HG03469 (cell line): ENCODE measurements around the gene PLXNA2.

Experiments used
- ATAC-seq: cut with Tn5 transposase; IDR thresholded peaks from one replicate; pipeline ENCODE4 v1.9.1; 2021; ENCODE audit warnings: mild to moderate bottlenecking, moderate library complexity, moderate number of reproducible peaks; ENCODE audit not compliant: unreplicated experiment

Gene PLXNA2

GRCh38 chr1:208225954-208226937 is 17.9 kb downstream of the PLXNA2 start:
- ATAC-seq, result no peak

DNA sequence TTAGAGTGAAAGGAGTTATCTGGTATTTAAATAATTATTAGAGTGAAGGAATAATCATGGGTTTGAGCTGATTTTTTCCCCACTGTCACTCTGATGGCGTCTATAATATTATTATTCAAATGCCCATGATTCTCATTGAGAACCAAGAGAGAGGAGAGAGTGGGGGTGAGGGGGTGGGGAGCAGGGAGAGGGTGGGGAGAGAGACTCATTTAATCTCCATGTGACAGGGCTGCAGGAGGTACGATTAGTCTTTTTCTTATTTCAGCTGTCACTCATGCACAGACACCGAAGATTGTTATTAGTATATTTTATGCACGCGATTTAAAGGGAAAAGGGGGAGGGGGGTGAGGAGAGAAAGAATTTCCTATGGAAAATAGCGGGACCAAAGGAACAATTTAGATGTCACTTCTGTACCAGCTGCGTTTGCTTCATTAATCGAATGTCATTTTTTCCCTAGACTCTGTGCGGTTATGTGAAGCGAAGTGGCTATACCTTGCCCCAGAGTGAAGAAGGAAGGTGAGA is 19.9 kb downstream of the PLXNA2 start:
- no peak for ATAC-seq

DNA sequence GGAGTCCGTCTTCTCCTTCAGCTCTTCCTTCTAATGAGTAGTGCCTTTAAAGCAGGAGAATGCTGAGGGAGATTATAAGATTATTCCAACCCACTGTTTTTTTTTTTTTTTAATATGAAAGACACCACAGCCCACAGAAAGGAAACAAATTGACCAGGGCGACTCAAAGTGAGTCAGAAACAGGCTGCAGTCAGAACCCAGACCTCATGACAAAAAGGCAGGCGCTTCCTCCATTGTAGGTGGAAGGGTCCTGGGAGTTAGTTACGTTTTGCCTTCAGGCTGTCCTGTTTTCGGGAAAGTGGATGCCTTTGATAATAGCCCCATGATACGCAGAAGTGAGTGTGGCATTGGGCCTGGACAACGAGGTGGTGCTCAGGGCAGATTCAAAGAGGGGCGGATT is 21.0 kb downstream of the PLXNA2 start:
- no peak for ATAC-seq

DNA sequence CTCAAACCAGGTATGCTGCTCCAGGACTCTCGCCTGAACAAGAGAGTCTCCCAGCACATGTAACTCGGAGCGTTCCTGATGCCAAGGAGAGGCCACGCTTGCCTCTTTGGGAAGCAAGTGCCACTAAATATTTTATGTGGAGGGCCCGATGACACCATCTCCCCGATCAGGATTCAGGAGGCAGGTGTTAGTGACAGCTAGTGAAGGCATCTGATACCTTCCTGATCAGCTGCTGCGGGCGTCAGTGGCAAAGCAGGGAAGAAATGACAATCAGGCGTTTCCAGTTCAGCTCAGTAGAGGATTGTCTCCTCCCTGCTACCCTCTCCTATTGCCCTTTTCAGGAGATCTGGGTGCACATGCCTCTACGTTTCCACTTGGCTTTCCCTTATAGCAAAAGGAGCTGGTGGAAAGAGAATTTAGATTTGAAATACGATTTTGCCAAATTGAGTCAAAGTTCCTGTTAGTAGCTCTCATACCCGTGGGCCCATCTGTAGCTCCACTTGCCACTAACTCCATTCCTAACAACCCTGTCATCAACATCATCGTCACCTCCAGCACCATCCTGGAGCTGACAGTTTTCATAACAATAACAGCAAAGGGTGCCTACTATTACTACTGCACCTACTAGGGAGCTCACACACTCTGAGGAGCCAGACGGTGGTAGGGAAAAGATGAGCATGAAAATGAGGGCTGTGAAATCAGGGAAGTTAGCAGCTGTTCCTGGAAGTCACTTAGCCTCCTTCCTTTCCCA is 21.6 kb downstream of the PLXNA2 start:
- ATAC-seq, result no peak

DNA sequence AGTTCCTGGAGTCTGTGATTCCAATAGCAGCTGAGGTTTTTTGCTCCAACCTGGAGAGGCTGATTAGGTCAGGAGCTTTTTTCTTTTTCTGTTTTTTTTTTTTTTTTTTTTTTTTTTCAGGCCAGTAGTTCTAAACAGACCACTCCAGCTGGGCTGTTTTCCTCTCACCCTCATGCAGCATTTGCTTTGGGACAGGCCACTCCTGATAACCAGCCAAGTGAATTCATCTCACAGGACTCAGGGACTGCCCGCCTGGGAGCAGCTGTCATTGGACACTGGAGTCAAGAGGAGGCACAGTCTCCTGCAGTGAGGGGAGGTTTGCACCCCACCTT is 22.9 kb downstream of the PLXNA2 start:
- ATAC-seq, result no peak

- no peak for ATAC-seq
These were observed 24.4 kb downstream of the PLXNA2 start for GRCh38 chr1:208219659-208220282.

- ATAC-seq, result no peak
These were observed 25.0 kb downstream of the PLXNA2 start for GRCh38 chr1:208219098-208219658.

DNA sequence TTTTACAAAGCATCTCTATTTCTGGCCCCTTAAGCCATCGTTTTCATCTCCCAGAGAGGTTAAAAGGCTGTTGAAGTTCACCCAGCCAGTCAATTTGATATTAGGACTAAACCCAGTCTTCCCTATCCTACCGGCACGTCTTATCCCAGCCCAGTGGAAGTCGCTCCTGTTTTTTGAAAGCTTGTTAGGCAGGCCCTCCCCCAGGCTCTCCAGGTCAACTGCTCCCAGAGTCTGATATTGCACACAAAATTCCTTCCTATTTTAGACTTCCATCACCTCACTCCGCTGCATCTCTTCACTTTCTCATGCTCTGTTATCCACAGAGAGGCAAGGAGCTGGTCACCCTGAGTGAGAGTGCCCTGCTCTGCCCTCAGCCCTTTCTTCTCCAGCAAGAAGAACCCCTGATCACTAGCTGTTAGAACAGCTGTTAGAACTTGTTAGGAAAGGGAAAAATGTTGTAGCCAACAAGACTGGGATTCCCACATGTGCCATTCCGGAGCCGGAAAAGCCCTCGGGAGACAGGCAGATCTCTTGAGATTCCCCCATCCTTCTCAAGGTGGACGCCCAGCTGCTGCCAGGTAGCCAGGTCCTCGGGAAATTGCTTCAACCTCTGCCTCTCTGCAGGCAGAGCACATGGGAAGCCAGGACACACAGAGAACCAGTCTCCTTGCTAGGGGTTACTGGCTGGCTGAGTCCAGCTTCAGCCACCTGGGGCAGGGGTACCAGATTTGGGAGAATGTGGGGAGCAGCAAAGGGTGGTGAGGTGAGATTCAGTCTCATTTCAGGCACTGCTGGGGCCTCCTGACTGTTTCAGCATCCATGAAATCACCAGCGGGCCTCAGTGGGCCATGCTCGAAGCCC is 25.7 kb downstream of the PLXNA2 start:
- ATAC-seq, result no peak

- ATAC-seq, result no peak
These were observed 26.4 kb downstream of the PLXNA2 start for GRCh38 chr1:208217781-208218180.

GRCh38 chr1:208216806-208217205 is 27.4 kb downstream of the PLXNA2 start:
- ATAC-seq, result no peak

DNA sequence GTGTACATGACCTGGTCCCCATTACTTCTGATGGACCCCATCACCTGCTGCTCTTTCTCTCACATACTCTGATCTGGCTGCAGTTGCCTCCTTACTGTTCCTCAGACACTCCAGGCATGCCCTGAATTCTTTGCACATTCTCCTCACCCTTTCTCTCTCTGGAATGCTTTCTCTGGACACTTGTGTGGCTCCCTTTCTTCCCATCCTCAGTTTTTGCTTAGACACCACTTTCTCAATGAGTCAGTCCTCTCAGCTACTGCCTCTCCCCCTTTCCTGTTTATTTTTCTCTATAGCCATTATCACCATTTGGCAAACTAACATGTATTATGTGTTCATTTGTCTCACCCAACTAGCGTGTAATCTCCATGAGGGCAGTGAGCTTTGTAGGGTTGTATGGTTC is 28.1 kb downstream of the PLXNA2 start:
- ATAC-seq, result no peak

DNA sequence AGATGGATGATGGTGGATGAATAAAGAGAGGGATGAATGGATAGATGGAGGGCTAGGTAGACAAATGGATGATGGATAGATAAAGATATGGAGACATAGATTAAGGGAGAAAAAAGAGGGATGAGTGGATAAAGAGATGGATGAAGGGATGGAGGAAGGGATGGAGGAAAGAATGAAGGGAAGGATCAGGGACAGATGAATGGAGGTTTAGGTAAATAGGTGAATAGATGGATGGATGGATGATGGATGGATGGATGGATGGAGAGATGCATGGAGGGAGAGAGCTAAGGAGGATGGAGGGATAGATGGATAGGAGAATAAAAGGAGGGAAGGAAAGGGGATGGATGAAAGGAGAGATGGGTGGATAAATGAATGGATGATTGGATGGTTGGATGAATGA is 28.8 kb downstream of the PLXNA2 start:
- ATAC-seq, result no peak

DNA sequence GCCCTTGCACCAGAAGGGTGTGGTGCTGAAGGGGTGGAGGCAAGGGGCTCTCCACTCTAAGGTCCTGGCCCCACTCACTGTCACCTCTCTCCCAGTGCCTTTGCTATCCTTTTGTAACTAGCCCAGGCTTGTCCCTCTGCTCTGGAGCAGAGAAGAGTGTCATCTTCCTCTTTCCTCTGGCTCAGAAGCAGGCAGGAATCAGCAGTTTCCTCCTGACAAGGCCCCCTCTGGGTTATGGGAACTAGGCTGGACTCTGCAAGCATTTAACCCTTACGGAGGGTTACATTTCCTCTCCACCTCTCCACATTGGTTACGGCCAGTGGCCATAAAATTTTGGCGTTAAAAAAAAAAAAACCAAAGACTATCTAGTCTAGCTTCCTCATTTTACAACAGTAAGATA is 30.4 kb downstream of the PLXNA2 start:
- no peak for ATAC-seq

- no peak for ATAC-seq
These were observed 31.3 kb downstream of the PLXNA2 start for GRCh38 chr1:208212893-208213292.

DNA sequence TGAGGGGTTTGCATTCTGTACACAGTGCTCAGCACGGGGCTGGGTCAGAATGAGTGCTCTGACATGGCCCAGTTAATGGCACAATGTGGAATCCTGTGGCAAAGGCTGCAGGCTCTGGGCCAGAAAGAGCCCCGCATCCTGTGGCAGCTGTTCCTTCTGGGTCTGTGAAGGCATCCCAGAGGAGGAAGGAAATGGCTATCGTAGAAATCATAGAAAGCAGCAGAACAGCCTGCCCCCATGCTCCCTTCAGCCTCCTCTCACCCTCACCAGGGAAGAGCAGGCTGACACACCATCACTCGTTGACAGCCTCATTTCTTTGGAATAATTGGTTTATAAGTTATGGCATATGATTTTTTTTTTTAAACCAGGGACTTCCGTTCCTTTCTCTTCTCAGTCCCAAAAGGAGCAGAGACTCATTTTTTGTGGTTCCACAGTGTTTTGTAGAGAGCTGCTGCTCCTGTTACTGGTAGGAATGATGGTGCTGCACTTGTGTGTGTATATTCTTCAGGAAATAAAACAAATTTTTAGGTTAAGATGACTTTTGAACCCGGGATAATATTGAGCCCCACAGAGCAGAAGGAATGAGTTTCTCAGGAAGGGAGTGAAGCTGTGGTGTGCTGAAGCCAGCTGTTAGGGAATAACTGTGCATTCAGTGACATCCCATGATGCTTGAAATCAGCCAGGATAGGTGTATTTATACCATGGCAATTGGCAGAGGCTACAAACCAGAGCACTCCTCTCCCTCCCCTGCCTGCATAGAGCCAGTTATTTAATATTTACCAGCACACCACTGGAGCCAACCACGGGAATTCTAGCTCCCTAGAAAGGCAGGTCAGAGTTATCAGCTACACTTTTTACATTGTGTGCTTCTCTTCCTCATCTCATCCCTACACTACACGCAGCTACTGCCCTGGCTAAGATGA is 32.0 kb downstream of the PLXNA2 start:
- ATAC-seq, result no peak

DNA sequence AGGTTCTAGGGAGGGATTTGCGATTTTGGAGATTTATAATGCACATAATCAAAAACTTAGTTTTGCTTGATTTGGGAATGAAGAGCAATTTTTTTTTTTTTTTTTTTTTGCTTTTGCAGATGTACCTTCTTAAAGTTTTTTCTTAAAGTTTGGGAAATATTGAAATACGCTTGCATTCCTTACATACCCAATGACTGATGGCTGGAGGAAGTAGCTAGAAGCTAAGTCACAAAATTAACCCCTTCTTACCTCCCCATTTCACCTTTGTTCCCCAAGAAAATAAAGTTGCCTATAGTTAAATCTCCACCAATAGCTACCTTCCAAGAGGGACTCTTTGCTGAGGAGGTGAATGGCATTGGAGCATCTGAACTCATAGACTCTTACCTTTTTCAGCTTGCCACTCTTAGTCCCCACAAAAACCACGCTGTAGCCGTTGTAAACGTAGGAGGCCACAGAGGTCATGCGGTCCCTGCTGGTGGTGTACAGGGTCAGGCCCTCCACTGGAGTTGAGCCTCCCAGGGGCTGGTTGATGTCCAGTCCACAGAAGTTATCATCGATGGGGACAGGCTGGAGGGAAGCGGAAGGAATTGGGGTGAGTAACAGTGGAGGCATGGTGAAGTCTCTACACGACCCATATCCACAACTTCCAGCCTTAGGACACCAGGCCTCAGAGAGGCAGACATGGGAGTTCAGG is 34.1 kb downstream of the PLXNA2 start:
- no peak for ATAC-seq

DNA sequence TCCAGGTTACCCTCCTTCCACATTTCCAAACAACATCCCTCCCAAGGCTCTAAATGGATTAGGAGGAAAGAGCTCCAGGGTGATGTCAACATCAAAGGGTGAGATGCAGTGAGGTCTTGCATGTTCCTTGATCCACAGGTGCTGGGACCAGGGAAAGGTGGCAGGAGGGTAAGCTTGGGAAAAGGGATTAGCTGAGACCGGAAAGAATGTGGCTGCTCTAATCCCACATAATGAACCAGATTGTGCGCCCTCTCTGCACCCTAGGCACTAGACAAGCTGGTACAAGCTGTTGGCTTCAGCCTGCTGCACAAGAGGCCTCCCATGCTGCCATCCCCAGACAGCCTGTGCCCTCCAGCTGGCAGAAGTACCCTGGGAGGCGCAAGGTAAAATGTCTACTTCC is 34.9 kb downstream of the PLXNA2 start:
- no peak for ATAC-seq

DNA sequence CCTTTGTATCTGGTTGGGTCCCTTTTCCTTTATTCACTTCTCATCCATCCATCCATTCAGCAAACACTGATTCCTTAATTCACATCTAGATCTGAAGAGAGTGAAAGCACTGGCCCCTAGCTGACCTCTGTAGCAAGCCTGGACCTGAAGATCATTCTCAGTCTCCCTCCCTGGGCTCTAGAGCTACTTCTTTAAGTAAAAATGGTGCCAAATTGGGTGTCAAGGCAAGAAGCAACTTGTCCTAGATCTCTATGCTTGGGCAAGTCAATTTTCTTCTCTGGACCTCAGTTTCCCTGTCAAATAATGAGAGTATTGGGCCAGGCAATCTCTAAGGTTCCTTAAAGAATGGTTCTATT is 36.1 kb downstream of the PLXNA2 start:
- ATAC-seq, result no peak
